K562 (cell line): Measurements from ENCODE around the gene DNAH1. TPM values are rescaled to one million over a fixed set of nuclear protein-coding genes. Genes with fewer than 3 reads are reported as not detected.

Experiments
- CTCFL ChIP-seq: IDR thresholded peaks from 2 replicates; pipeline ENCODE4 v1.6.1; 2011; ENCODE audit warnings: borderline replicate concordance, low read depth, mild to moderate bottlenecking, moderate library complexity, low read length; ENCODE audit not compliant: insufficient read depth, poor library complexity, severe bottlenecking
- UBTF ChIP-seq, 2 experiments: IDR thresholded peaks; 2 replicates each; pipeline ENCODE4 v1.6.1; 2012; ENCODE audit warnings: improper control_type of control experiment in 2 of 2, low read depth in 2 of 2, low read length in 2 of 2, borderline replicate concordance in 1 of 2
- ZNF699 ChIP-seq: fragments of 250-450 bp; sonication (Bioruptor Pico); IDR thresholded peaks from 2 replicates; pipeline ENCODE4 v1.8.0; 2021; ENCODE audit warnings: mild to moderate bottlenecking, moderate library complexity; ENCODE audit not compliant: insufficient replicate concordance
- ZNF780A ChIP-seq: fragments of 250-450 bp; sonication (Bioruptor Pico); IDR thresholded peaks from 2 replicates; pipeline ENCODE4 v1.5.0; 2021; ENCODE audit warnings: mild to moderate bottlenecking
- polyA plus RNA-seq, 8 experiments: library from polyadenylated mRNA; depleted of rRNA in 4 of 8; stranded (reverse) in 5 of 8; unstranded in 3 of 8; fragments of >200 nt; fragmentation: Nextera tagmentation in 2 of 8; fragmentation: Illumina TruSeq in 1 of 8; extraction: Ambion mirVana in 2 of 8; extraction: Trizol in 1 of 8; gene quantifications; 2 replicates each; pipeline versions ENCODE4 v1.2.1 to v1.2.3, GENCODE V29; 2011 to 2014; ENCODE audit warnings: inconsistent platforms in 1 of 8, missing spikeins in 1 of 8
- total RNA-seq, 7 experiments: library from RNA; depleted of rRNA in 6 of 7; stranded (reverse); fragments of >200 nt in 6 of 7; fragmentation: Illumina TruSeq in 2 of 7; extraction: Trizol in 2 of 7; gene quantifications; 2 replicates each; pipeline versions ENCODE4 v1.2.1 to v1.2.3, GENCODE V29; 2011 to 2021; ENCODE audit warnings: low replicate concordance in 1 of 7
- TF ChIP-seq, protein P1 (sequence below): fragments of 250-450 bp; sonication (Bioruptor Pico); IDR thresholded peaks from 2 replicates; pipeline ENCODE4 v1.5.0; 2021

The DNAH1 gene
- total and polyA plus RNA-seq, 9 of the 15 experiments (the other 6 are each of a cell fraction or from before 2014, with no cell fraction given), result 0.04 to 0.84 (median 0.50) TPM

- no peak for TF ChIP-seq UBTF (IDR thresholded peaks at IDR 0.05; ENCODE audit: borderline replicate concordance in 1 of 2, low read depth in 2 of 2, low read length in 2 of 2)
- no peak for TF ChIP-seq ZNF699 (CRISPR knock-in tag)
- TF ChIP-seq, protein P1, sequence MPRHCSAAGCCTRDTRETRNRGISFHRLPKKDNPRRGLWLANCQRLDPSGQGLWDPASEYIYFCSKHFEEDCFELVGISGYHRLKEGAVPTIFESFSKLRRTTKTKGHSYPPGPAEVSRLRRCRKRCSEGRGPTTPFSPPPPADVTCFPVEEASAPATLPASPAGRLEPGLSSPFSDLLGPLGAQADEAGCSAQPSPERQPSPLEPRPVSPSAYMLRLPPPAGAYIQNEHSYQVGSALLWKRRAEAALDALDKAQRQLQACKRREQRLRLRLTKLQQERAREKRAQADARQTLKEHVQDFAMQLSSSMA (CRISPR knock-in tag), result no peak
- no peak for TF ChIP-seq ZNF780A
- no peak for TF ChIP-seq CTCFL
Measured at GRCh38 chr3:52398670-52399081, 82.6 kb downstream of the DNAH1 start (continued).
